Skeletal muscle tissue (tissue), 4 donors: ENCODE measurements around the gene FILIP1. TPM values are rescaled to one million over a fixed set of nuclear protein-coding genes. Genes with fewer than 3 reads are reported as not detected.
A peak's percentile ranks its signal among the peaks of the same experiment; 100 is the strongest.
"Not testable (repeated sequence)": the region's sequence is repeated elsewhere in the genome, so short reads cannot be mapped to it uniquely, and the experiment has no call there.

Experiments used
- H3K27ac ChIP-seq: one replicate; pipeline ENCODE4 v1.7.0; 2013; ENCODE audit warnings: mild to moderate bottlenecking, low read depth, low read length, inconsistent platforms
- H3K27me3 ChIP-seq, 3 donors: one replicate each; pipeline ENCODE4 v1.7.0; 2013; ENCODE audit warnings: low read length in 3 of 3; ENCODE audit not compliant: control insufficient read depth in 3 of 3, insufficient read depth in 3 of 3
- H3K36me3 ChIP-seq, 3 donors: one replicate each; pipeline ENCODE4 v1.7.0; 2013; ENCODE audit warnings: low read length in 3 of 3; ENCODE audit not compliant: control insufficient read depth in 3 of 3, insufficient read depth in 3 of 3
- H3K4me1 ChIP-seq, 3 donors: one replicate each; pipeline ENCODE4 v1.7.0; 2013; ENCODE audit warnings: low read length in 3 of 3, mild to moderate bottlenecking in 3 of 3; ENCODE audit not compliant: control insufficient read depth in 3 of 3, insufficient read depth in 3 of 3
- H3K4me3 ChIP-seq, 3 donors: one replicate each; pipeline ENCODE4 v1.7.0; 2013; ENCODE audit warnings: low read length in 3 of 3
- H3K9ac ChIP-seq, 3 donors: one replicate each; pipeline ENCODE4 v1.7.0; 2013; ENCODE audit warnings: low read length in 3 of 3, mild to moderate bottlenecking in 3 of 3, moderate library complexity in 2 of 3, low read depth in 1 of 3
- H3K9me3 ChIP-seq, 3 donors: one replicate each; pipeline ENCODE4 v1.7.0; 2013; ENCODE audit warnings: low read length in 3 of 3; ENCODE audit not compliant: control insufficient read depth in 3 of 3
- total RNA-seq: library from RNA; depleted of rRNA; stranded (reverse); fragments of >200 nt; gene quantifications from one replicate; pipeline ENCODE4 v1.2.3, GENCODE V29; 2014
- donor health status: Osteomylitis.

Gene FILIP1
- total RNA-seq, 1 donor from 2014 or later = 19.3 TPM

GRCh38 chr6:75416443-75416842, 77.2 kb downstream of the FILIP1 start:
- Histone ChIP-seq H3K4me1 (peaks cover 5 to 29% (median 14%) of the 10 kb centered on the region in 3 donors), H3K36me3 (no peaks in the 10 kb centered on the region), H3K27me3 (no peaks in the 10 kb centered on the region), H3K4me3 (no peak overlapping the region), H3K9ac (no peak overlapping the region), H3K27ac (peak overlapping the region; percentile 46), H3K9me3 (no peaks in the 10 kb centered on the region)

- H3K36me3 ChIP-seq = no peaks in the 10 kb centered on the region
- no peaks in the 10 kb centered on the region for H3K27me3 ChIP-seq
- H3K4me1 ChIP-seq = peaks cover 3 to 29% (median 14%) of the 10 kb centered on the region in 3 donors
- H3K9ac ChIP-seq = no peak overlapping the region
- no peak overlapping the region for H3K4me3 ChIP-seq
- no peaks in the 10 kb centered on the region for H3K9me3 ChIP-seq
- peak overlapping the region; percentile 46 for H3K27ac ChIP-seq
These were observed 77.8 kb downstream of the FILIP1 start for GRCh38 chr6:75415804-75416203.

GRCh38 chr6:75414445-75415021, 79.1 kb downstream of the FILIP1 start:
- no peak overlapping the region for H3K9ac ChIP-seq
- no peak overlapping the region for H3K4me3 ChIP-seq
- H3K9me3 ChIP-seq = no peaks in the 10 kb centered on the region
- H3K27me3 ChIP-seq = no peaks in the 10 kb centered on the region
- peaks cover 3 to 29% (median 19%) of the 10 kb centered on the region in 3 donors for H3K4me1 ChIP-seq
- H3K36me3 ChIP-seq = no peaks in the 10 kb centered on the region
- no peak overlapping the region for H3K27ac ChIP-seq

GRCh38 chr6:75412969-75413662, 80.5 kb downstream of the FILIP1 start:
- no peak overlapping the region for H3K4me3 ChIP-seq

GRCh38 chr6:75410564-75410963, 83.0 kb downstream of the FILIP1 start:
- not testable (repeated sequence) for H3K27ac ChIP-seq, H3K4me3 ChIP-seq, H3K9me3 ChIP-seq, H3K27me3 ChIP-seq, H3K36me3 ChIP-seq, H3K9ac ChIP-seq
- peaks cover 5 to 30% (median 14%) of the 10 kb centered on the region in 3 donors for H3K4me1 ChIP-seq

More at GRCh38 chr6:75412969-75413662, 80.5 kb downstream of the FILIP1 start:
- H3K27ac ChIP-seq = peak overlapping the region; percentile 31
- H3K36me3 ChIP-seq = no peaks in the 10 kb centered on the region
- peak overlapping the region in 1 of 3 donors; percentile 8 for H3K9ac ChIP-seq
- H3K9me3 ChIP-seq = no peaks in the 10 kb centered on the region
- H3K27me3 ChIP-seq = no peaks in the 10 kb centered on the region
- peaks cover 7 to 28% (median 23%) of the 10 kb centered on the region in 3 donors for H3K4me1 ChIP-seq

- H3K9me3 ChIP-seq = no peaks in the 10 kb centered on the region
- H3K27ac ChIP-seq = no peak overlapping the region
- H3K9ac ChIP-seq = no peak overlapping the region
- H3K36me3 ChIP-seq = no peaks in the 10 kb centered on the region
- H3K4me1 ChIP-seq = peaks cover 4 to 32% (median 12%) of the 10 kb centered on the region in 3 donors
- H3K27me3 ChIP-seq = no peaks in the 10 kb centered on the region
- no peak overlapping the region for H3K4me3 ChIP-seq
These were observed 83.7 kb downstream of the FILIP1 start for GRCh38 chr6:75409928-75410327.

GRCh38 chr6:75409286-75409685, 84.3 kb downstream of the FILIP1 start:
- peaks cover 7 to 38% (median 13%) of the 10 kb centered on the region in 3 donors for H3K4me1 ChIP-seq
- H3K27ac ChIP-seq = no peak overlapping the region
- H3K9me3 ChIP-seq = no peaks in the 10 kb centered on the region
- H3K4me3 ChIP-seq = no peak overlapping the region
- H3K27me3 ChIP-seq = no peaks in the 10 kb centered on the region
- no peak overlapping the region for H3K9ac ChIP-seq
- H3K36me3 ChIP-seq = no peaks in the 10 kb centered on the region

GRCh38 chr6:75403563-75404080, 90.0 kb downstream of the FILIP1 start:
- H3K9ac ChIP-seq = no peak overlapping the region
- no peaks in the 10 kb centered on the region for H3K9me3 ChIP-seq
- H3K36me3 ChIP-seq = no peaks in the 10 kb centered on the region
- H3K27me3 ChIP-seq = no peaks in the 10 kb centered on the region
- peak overlapping the region; percentile 71 for H3K27ac ChIP-seq
- H3K4me3 ChIP-seq = no peak overlapping the region
- H3K4me1 ChIP-seq = peaks cover 22 to 42% (median 31%) of the 10 kb centered on the region in 3 donors

- Histone ChIP-seq H3K4me3 (peak overlapping the region; percentile 6 to 52 (median 30)), H3K9me3 (no peaks in the 10 kb centered on the region), H3K4me1 (peaks cover 26 to 45% (median 31%) of the 10 kb centered on the region in 3 donors), H3K36me3 (no peaks in the 10 kb centered on the region), H3K27ac (peak overlapping the region; percentile 71), H3K27me3 (no peaks in the 10 kb centered on the region), H3K9ac (peak overlapping the region; percentile 10 to 69 (median 56))
These were observed 91.3 kb downstream of the FILIP1 start for GRCh38 chr6:75402296-75402695.
